ENCODE results near the gene ZNF683. TPM values are rescaled to one million over a fixed set of nuclear protein-coding genes. Genes with fewer than 3 reads are reported as not detected.

Gene ZNF683
- total and polyA plus RNA-seq, 2 experiments from 2014 or later, result not detected

- no peaks in the 10 kb centered on the region for H3K9me3 Mint-ChIP-seq
- Histone ChIP-seq H3K36me3 (ENCODE audit: insufficient read depth) (no peaks in the 10 kb centered on the region), H3K4me3 (no peak overlapping the region), H3K4me1 (ENCODE audit: insufficient read depth) (no peaks in the 10 kb centered on the region), H3K27me3 (ENCODE audit: insufficient read depth) (no peaks in the 10 kb centered on the region), H2AFZ (no peak overlapping the region), H3K79me2 (replicated peaks; ENCODE audit: insufficient read depth) (no peaks in the 10 kb centered on the region), H3K4me2 (no peak overlapping the region), H3K27ac (ENCODE audit: low read depth) (0 out of 2 replicates have a peak overlapping the region, but pooled peaks have one; percentile 19), H3K9me2 (ENCODE audit: insufficient read depth) (no peaks in the 10 kb centered on the region), H3F3A (replicated peaks; ENCODE audit: low read depth) (no peaks in the 10 kb centered on the region), H4K20me1 (replicated peaks; ENCODE audit: insufficient read depth) (no peaks in the 10 kb centered on the region)
- peaks cover 2% of the 10 kb centered on the region; the same call in 1 of the 3 replicates for H3K4me1 Mint-ChIP-seq
- DNase-seq (ENCODE audit: low spot score), result no peak
- no peaks in the 10 kb centered on the region for H3K36me3 Mint-ChIP-seq (ENCODE audit: low read depth)
- ATAC-seq, result no peak
- TF ChIP-seq, protein P1, sequence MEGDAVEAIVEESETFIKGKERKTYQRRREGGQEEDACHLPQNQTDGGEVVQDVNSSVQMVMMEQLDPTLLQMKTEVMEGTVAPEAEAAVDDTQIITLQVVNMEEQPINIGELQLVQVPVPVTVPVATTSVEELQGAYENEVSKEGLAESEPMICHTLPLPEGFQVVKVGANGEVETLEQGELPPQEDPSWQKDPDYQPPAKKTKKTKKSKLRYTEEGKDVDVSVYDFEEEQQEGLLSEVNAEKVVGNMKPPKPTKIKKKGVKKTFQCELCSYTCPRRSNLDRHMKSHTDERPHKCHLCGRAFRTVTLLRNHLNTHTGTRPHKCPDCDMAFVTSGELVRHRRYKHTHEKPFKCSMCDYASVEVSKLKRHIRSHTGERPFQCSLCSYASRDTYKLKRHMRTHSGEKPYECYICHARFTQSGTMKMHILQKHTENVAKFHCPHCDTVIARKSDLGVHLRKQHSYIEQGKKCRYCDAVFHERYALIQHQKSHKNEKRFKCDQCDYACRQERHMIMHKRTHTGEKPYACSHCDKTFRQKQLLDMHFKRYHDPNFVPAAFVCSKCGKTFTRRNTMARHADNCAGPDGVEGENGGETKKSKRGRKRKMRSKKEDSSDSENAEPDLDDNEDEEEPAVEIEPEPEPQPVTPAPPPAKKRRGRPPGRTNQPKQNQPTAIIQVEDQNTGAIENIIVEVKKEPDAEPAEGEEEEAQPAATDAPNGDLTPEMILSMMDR (conservative IDR thresholded peaks at IDR 0.05; ENCODE audit: low read depth in 2 of 2), result no peak
- TF ChIP-seq EZH2 (IDR thresholded peaks at IDR 0.05; ENCODE audit: low read depth, unreplicated experiment) (no peak), REST (IDR thresholded peaks at IDR 0.05; ENCODE audit: unreplicated experiment) (no peak), ZNF331 (CRISPR knock-in tag; IDR thresholded peaks at IDR 0.05; ENCODE audit: low read depth) (no peak), JUNB (IDR thresholded peaks at IDR 0.05; ENCODE audit: unreplicated experiment) (no peak)
- TF ChIP-seq, protein P2, sequence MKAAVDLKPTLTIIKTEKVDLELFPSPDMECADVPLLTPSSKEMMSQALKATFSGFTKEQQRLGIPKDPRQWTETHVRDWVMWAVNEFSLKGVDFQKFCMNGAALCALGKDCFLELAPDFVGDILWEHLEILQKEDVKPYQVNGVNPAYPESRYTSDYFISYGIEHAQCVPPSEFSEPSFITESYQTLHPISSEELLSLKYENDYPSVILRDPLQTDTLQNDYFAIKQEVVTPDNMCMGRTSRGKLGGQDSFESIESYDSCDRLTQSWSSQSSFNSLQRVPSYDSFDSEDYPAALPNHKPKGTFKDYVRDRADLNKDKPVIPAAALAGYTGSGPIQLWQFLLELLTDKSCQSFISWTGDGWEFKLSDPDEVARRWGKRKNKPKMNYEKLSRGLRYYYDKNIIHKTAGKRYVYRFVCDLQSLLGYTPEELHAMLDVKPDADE (IDR thresholded peaks at IDR 0.05), result no peak
- H3K4me3 Mint-ChIP-seq, result no peak overlapping the region
- no peak overlapping the region for H3K27ac Mint-ChIP-seq
- H3K27me3 Mint-ChIP-seq (ENCODE audit: insufficient read depth, low read depth, poor library complexity), result peaks cover 8% of the 10 kb centered on the region
Observed at GRCh38 chr1:26399034-26399433, 26.5 kb upstream of the ZNF683 start.

DNA sequence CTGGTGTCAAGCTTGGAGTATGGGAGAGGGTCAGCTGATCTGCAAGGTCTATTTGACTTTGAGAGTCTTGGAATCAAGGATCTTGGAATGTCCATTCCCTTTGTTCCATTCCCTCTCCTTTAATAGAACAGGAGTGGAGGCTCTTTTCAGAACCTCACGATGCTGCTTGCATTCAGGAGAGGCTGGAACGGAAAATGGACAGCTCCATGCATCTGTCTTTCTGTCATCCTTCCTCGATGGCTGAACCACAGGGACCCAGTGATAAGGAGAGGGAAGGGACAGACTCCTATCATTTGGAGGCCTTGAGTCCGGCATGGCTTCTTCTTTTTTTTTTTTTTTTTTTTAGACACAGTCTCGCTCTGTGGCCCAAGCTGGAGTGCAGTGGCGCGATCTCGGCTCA, 23.2 kb upstream of the ZNF683 start:
- DNase-seq (ENCODE audit: low spot score) (no peak), ATAC-seq (no peak)
- Mint-ChIP-seq H3K4me1 (peaks cover 24% of the 10 kb centered on the region), H3K27me3 (ENCODE audit: insufficient read depth, low read depth, poor library complexity) (peaks cover 15% of the 10 kb centered on the region), H3K27ac (no peak overlapping the region), H3K4me3 (no peak overlapping the region), H3K9me3 (no peaks in the 10 kb centered on the region), H3K36me3 (ENCODE audit: low read depth) (no peaks in the 10 kb centered on the region)
- Histone ChIP-seq H3K9me2 (ENCODE audit: insufficient read depth) (no peaks in the 10 kb centered on the region), H3K27me3 (ENCODE audit: insufficient read depth) (no peaks in the 10 kb centered on the region), H3K4me1 (ENCODE audit: insufficient read depth) (peaks cover 14% of the 10 kb centered on the region), H3K4me3 (no peak overlapping the region), H2AFZ (no peak overlapping the region), H3K79me2 (replicated peaks; ENCODE audit: insufficient read depth) (no peaks in the 10 kb centered on the region), H3K36me3 (ENCODE audit: insufficient read depth) (no peaks in the 10 kb centered on the region), H3K4me2 (no peak overlapping the region), H3F3A (replicated peaks; ENCODE audit: low read depth) (no peaks in the 10 kb centered on the region), H3K27ac (ENCODE audit: low read depth) (no peak overlapping the region), H4K20me1 (replicated peaks; ENCODE audit: insufficient read depth) (no peaks in the 10 kb centered on the region)
- no peak for TF ChIP-seq REST (IDR thresholded peaks at IDR 0.05; ENCODE audit: unreplicated experiment)
- no peak for TF ChIP-seq EZH2 (IDR thresholded peaks at IDR 0.05; ENCODE audit: low read depth, unreplicated experiment)
- TF ChIP-seq, protein P1 (conservative IDR thresholded peaks at IDR 0.05; ENCODE audit: low read depth in 2 of 2), result no peak
- no peak for TF ChIP-seq EZH2phosphoT487 (IDR thresholded peaks at IDR 0.05; ENCODE audit: unreplicated experiment)
- TF ChIP-seq STAT1 (IDR thresholded peaks at IDR 0.05; ENCODE audit: unreplicated experiment), result no peak
